ENCODE results near the gene TSPY10.
"Not testable (repeated sequence)": the region's sequence is repeated elsewhere in the genome, so short reads cannot be mapped to it uniquely, and the experiment has no call there.

Gene TSPY10

GRCh38 chrY:9527580-9527979 lies at the start of gene TSPY10:
TSS of gene TSPY10 (plus strand) at chrY:9527880. CDS start at chrY:9527926, 46 bp downstream.
- FAIRE-seq, result not testable (repeated sequence)

- FAIRE-seq, result not testable (repeated sequence)
These were observed 40.7 kb upstream of the TSPY10 start, which contains the start of gene TSPY9 for GRCh38 chrY:9486967-9487366. TSS of gene TSPY9 (plus strand) at chrY:9487267. CDS start at chrY:9487313, 46 bp downstream.

- not testable (repeated sequence) for FAIRE-seq
These were observed 23.3 kb upstream of the TSPY10 start for GRCh38 chrY:9504396-9504795.

GRCh38 chrY:9516287-9516686 lies 11.4 kb upstream of the TSPY10 start:
- FAIRE-seq, result not testable (repeated sequence)

Measured in TTC549 (cell line).